ENCODE measurements around the gene PMFBP1. TPM values are rescaled to one million over a fixed set of nuclear protein-coding genes. Genes with fewer than 3 reads are reported as not detected.
A peak's percentile ranks its signal among the peaks of the same experiment; 100 is the strongest.

The PMFBP1 gene
- total RNA-seq, 2 donors from 2014 or later: 2.0 TPM; not detected in 1

GRCh38 chr16:72073560-72074230 is 98.3 kb downstream of the PMFBP1 start:
- TF ChIP-seq CTCF (IDR thresholded peaks at IDR 0.05): no peak
- Histone ChIP-seq H3K27ac (peak overlapping the region; percentile 67 to 81), H3K4me3 (no peak overlapping the region), H3K4me1 (peaks cover 0 to 31% of the 10 kb centered on the region in 2 donors), H3K27me3 (no peaks in the 10 kb centered on the region), H3K36me3 (no peaks in the 10 kb centered on the region), H3K9me3 (no peaks in the 10 kb centered on the region)
- DNase-seq (ENCODE audit: low spot score): peak; percentile 78

DNA sequence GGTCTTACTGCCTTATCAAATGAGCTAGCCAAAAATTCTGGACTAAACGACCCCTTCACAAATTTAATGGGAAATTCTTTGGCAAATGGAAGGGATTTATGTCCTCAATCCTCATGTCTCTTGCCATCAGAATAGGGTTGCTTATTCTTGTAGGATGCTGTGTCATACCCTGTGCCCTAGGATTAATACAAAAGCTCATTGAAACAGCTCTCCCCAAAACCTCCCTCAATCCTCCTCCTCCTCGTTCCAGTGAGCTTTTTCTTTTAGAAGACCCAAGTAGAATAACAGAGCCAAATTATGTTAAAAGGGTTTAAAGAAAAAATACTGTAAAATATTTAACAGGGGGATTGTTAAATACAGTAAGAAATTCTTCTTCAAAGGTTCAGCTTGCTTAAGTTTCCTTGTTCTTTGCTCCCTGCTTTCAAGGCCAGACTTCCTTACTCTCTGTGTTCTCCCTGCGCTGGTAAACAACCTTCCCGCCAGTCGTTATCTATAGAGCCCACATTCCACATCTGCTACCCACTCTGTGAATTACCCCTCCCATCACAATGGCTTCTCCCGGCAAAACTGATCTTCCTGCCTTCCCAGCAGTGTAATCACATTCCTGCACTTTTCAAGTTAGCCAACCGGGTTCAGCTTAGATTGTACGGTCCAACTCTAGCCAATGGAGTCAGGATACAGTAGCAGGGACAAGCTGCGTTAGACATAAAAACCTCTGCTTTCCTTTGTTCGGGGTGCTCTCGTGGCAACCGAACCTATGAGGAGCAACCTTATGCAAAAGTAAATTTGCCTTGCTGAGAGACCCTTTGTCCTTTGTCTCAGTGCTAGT is 99.2 kb downstream of the PMFBP1 start:
- peak overlapping the region; percentile 67 to 81 for H3K27ac ChIP-seq
- H3K4me1 ChIP-seq: peaks cover 0 to 31% of the 10 kb centered on the region in 2 donors
- H3K4me3 ChIP-seq: no peak overlapping the region
- H3K36me3 ChIP-seq: no peaks in the 10 kb centered on the region
- TF ChIP-seq CTCF (IDR thresholded peaks at IDR 0.05): no peak
- H3K27me3 ChIP-seq: no peaks in the 10 kb centered on the region
- H3K9me3 ChIP-seq: no peaks in the 10 kb centered on the region
- no peak for DNase-seq (ENCODE audit: low spot score)

Other genes with a start within 250 kb of the PMFBP1 start
- under 1 TPM; 0.51 to 0.52 TPM for gene PKD1L3, start 171.8 kb downstream of the PMFBP1 start, total RNA-seq
- 10 to 100 TPM; 39.4 to 52.0 TPM for gene DHODH, start 163.4 kb downstream of the PMFBP1 start, total RNA-seq
- gene HP, start 117.7 kb downstream of the PMFBP1 start, total RNA-seq: 1,000 to 10,000 TPM in 1 of 2 donors, 10 to 100 TPM in 1; 52.7 to 1,105 TPM
- 10 to 100 TPM; 16.1 to 25.4 TPM for gene HPR, start 108.9 kb downstream of the PMFBP1 start, total RNA-seq
- gene TXNL4B, start 78.5 kb downstream of the PMFBP1 start, total RNA-seq: 1 to 10 TPM; 3.9 to 7.0 TPM
- gene DHX38, start 78.3 kb downstream of the PMFBP1 start, total RNA-seq: 10 to 100 TPM; 34.4 to 41.6 TPM

All from right atrium auricular region (tissue), 2 donors.